GM12872 (cell line): ENCODE data around the gene CNPY3.

Experiments used
- TF ChIP-seq, protein P1 (sequence below): IDR thresholded peaks from 3 replicates; pipeline ENCODE4 v1.5.1; 2011; ENCODE audit warnings: low read depth, mild to moderate bottlenecking, low read length, moderate library complexity; ENCODE audit not compliant: insufficient read depth

Gene CNPY3

DNA sequence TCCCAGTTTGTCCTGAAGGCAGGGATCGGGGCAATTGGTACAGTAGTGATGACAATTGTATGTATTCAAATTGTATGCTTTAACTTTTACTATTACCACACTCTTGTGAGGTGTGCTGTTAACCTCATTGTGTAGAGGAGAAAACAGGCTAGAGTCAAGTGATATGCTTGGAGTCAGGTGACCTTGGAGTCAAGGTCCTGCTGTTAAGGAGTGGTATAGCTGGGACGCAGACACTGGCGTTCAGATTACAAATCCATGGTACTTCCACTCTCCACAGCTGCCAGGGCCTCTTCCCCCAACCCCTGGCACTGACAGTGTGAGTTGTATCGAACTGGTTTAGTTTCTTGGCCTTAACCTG lies 10.5 kb downstream of the CNPY3 start:
- TF ChIP-seq, protein P1, sequence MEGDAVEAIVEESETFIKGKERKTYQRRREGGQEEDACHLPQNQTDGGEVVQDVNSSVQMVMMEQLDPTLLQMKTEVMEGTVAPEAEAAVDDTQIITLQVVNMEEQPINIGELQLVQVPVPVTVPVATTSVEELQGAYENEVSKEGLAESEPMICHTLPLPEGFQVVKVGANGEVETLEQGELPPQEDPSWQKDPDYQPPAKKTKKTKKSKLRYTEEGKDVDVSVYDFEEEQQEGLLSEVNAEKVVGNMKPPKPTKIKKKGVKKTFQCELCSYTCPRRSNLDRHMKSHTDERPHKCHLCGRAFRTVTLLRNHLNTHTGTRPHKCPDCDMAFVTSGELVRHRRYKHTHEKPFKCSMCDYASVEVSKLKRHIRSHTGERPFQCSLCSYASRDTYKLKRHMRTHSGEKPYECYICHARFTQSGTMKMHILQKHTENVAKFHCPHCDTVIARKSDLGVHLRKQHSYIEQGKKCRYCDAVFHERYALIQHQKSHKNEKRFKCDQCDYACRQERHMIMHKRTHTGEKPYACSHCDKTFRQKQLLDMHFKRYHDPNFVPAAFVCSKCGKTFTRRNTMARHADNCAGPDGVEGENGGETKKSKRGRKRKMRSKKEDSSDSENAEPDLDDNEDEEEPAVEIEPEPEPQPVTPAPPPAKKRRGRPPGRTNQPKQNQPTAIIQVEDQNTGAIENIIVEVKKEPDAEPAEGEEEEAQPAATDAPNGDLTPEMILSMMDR, result no peak

DNA sequence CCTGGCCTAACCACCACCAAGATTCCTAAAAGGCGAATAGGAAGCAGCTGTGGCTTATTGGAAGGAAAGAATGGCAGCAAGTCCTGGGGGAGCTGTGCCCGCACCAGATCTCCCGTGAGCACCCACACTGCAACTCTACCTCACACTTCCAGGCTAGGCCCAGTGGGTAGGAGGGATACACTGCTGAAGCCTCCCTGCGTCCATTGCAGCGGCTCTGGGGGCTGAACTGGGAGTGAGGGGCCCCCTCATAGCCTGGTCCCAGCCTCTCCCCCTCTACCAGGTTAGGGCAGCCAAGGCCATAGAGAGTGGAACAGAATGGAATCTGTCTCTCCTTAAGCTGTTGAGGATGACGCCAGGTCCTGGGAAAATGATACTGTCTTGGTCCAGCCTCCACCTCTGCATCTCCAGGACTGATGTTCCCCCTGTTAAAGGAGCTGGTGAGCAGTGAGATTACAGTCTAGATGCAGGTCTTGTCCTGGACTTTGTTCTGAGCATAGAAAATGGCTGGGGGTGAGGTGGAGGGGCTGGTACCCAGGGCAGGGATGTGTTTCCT lies 11.3 kb downstream of the CNPY3 start:
- TF ChIP-seq, protein P1, result no peak

DNA sequence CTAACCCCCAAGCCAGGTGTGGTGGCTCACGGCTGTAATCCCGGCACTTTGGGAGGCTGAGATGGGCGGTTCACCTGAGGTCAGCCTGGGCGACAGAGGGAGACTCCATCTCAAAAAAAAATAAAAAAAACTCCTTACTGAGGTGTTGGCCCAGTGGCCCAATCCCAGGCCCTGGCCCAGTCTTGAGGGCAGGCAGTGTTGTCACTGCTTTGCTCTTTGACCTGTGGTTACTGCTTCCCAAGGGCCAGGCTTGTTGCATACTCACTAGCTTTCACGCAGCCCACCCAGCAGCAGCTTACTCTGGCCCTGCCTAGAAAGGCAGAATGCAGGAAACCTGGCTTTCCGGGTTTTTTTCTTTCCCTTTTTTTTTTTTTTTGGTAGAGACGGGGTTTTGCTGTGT lies 13.2 kb downstream of the CNPY3 start:
- TF ChIP-seq, protein P1, result no peak

DNA sequence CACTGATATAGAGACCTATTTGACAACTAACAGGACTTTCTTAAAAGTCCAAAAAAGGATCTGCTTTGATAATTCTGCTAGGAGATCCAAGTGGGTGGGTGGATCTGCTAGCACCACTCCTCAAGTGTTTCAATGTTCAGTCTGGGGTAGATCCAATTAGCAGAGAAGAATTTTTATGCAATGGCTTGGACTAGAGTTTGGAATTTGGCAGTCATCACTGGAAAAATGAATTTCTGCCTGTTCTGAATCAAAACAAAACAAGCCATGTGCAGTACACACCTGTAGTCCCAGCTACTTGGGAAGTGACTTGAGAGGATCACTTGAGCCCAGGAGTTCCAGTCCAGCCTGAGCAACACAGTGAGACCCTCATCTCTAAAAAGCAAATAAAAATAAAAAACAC lies 18.7 kb downstream of the CNPY3 start:
- TF ChIP-seq, protein P1, result no peak

DNA sequence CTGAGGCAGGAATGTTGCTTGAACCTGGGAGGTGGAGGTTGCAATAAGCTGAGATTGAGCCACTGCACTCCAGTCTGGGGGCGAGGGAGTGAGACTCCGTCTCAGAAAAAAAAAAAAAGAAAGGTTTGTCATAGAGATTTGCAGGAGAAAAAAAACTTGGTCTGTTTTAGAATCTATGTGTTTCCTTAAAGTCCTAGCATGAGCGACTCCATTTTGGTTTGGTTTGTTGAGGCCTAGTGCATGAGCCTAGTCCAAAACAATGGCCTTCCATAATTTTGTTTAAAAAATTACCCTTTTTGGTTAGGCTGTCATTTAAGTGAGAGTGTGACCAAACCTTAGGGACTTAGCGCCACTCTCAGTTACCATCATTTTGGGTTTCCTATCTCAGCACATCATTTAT lies 23.1 kb downstream of the CNPY3 start:
- TF ChIP-seq, protein P1, result no peak

DNA sequence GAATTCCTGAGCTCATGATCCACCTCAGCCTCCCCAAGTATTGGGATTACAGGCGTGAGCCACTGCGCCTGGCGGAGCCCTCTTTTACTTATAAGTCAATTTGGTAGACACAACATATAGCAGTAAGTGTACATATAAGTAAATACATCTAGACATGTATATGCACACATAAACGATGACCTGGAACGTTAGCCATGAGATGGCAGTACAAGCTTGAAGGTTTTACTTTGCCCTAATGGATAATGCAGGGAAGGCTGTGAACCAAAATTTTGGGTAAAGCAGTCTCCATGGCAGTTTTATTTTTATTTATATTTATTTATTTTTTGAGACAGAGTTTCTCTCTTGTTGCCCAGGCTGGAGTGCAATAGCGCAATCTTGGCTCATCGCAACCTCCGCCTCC lies 28.8 kb downstream of the CNPY3 start:
- TF ChIP-seq, protein P1, result no peak

DNA sequence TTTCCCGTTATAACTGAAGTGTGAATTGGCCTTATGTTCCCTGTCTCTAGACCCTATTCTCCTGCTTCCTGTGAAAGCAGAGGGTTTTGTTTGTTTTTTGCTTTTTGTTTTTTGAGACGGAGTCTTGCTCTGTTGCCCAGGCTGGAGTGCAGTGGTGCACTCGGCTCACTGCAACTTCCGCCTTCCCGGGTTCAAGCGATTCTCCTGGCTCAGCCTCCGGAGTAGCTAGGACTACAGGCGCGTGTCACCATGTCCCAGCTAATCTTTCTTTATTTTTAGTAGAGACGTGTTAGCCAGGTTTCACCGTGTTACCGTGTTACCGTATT lies 30.6 kb downstream of the CNPY3 start:
- TF ChIP-seq, protein P1, result no peak
